Stimulated activated CD8-positive, alpha-beta memory T cell treated with anti-CD3 and anti-CD28 coated beads, Interleukin-15, amount 100 ng/mL, for 4 hours (primary cell): ENCODE data around the gene EPHA3.

ENCODE experiments used
- DNase-seq, 2 donors: peaks; one replicate each; pipeline ENCODE4 v3.0.0-alpha.2; 2020; ENCODE audit warnings: low read depth in 2 of 2

Gene EPHA3

GRCh38 chr3:89227634-89228033 lies 120.2 kb downstream of the EPHA3 start:
- no peak for DNase-seq

DNA sequence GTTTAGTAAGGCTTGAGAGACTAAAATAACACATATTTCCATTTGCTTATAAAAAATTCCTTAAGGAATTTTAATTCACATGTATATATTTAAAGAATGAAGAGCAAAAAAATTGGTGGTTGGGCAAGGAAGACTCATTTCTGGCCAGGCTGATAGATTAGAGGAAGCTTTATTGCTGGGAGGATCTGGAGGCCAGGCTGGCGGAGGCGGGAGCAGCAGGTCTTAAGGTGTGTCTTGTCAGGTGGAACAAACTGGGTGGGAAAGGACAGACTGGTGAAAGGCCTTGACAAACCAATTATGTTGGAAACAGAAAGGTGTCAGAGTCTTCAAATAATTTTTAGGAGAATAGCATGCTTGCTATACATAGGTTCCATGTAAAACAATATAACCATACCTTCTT lies 124.7 kb downstream of the EPHA3 start:
- DNase-seq, result no peak

- DNase-seq, result no peak
Measured at GRCh38 chr3:89234620-89235019, 127.2 kb downstream of the EPHA3 start.

GRCh38 chr3:89238846-89239245 lies 131.4 kb downstream of the EPHA3 start:
- DNase-seq, result no peak

DNA sequence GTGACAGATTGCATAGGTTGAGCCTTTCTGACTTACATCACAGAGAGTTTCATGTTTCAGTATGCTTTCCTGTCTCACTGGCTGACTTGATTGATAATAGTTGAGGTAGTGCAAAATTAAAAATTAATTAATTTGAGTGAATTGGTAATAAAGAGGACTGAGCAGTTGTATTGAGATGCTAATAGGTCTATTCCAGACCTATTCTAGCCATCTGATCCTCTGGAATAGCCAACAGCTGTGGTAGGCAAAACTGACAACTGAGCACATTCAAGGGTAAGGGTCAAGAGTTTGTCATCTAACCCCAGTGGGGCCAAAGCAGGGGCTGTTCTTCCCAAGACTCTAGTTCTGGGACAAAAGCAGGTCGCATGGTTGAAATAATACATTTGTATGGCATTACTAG lies 132.4 kb downstream of the EPHA3 start:
- no peak for DNase-seq

- DNase-seq, result no peak
Measured at GRCh38 chr3:89245612-89246011, 138.2 kb downstream of the EPHA3 start.

DNA sequence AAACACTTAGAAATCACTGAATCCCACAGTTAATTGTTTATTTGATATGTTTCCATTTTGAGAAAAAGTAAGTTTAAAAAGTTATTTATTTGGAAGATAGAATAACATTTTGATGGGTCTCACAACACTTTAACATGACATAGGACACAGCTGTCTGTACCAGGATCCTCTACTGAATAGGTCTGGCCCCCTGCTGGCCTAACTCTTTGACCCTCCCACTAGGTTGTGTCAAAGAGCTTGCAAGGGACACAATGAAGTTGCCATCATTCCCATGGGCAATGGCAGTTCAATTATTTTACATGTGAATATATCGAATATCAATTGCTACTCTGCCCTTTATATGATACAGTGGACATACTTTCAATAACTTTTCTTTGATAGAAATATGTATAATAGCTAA lies 138.9 kb downstream of the EPHA3 start:
- DNase-seq, result no peak

- DNase-seq, result no peak
Measured at GRCh38 chr3:89250742-89251141, 143.3 kb downstream of the EPHA3 start.

DNA sequence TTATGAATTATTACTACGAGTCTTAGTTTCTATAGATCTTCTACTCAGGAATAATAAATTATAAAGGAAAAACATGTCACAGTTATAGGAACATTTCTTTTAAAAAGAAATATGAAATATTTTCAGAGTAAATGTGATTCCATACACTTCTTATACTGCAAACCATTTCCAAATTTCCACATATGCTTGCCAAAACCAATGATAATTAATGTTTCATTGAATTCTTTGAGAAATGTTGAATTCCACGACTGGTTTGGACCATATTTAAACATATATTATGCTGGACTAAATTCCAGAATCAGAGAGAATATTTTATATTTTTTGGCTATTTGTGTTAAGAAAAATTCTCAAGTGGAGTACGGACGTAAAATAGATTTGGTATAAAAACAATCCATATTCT lies 144.6 kb downstream of the EPHA3 start:
- DNase-seq, result no peak

GRCh38 chr3:89252860-89253259 lies 145.4 kb downstream of the EPHA3 start:
- DNase-seq, result no peak

GRCh38 chr3:89256395-89256794 lies 149.0 kb downstream of the EPHA3 start:
- no peak for DNase-seq

GRCh38 chr3:89256882-89257281 lies 149.5 kb downstream of the EPHA3 start:
- no peak for DNase-seq

DNA sequence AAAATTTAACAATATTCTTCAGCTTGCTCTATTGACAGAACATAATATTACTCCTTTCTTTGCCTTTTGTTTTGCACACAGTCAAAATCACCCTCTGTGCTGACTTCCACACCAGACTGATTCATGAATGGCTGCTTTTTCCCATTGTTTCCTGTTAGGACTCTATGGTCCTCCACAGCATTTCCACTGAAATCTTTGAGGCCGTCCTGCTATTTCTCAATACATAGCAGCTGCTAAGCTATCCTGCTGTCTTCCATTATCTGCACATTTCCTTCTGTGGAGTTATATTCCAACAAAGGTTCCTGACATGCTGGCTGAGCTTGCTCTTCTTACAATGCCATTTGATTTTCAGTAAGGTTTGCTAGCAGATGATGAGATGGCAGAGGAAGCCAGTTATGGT lies 153.3 kb downstream of the EPHA3 start:
- no peak for DNase-seq

- no peak for DNase-seq
Measured at GRCh38 chr3:89261673-89262072, 154.3 kb downstream of the EPHA3 start.

DNA sequence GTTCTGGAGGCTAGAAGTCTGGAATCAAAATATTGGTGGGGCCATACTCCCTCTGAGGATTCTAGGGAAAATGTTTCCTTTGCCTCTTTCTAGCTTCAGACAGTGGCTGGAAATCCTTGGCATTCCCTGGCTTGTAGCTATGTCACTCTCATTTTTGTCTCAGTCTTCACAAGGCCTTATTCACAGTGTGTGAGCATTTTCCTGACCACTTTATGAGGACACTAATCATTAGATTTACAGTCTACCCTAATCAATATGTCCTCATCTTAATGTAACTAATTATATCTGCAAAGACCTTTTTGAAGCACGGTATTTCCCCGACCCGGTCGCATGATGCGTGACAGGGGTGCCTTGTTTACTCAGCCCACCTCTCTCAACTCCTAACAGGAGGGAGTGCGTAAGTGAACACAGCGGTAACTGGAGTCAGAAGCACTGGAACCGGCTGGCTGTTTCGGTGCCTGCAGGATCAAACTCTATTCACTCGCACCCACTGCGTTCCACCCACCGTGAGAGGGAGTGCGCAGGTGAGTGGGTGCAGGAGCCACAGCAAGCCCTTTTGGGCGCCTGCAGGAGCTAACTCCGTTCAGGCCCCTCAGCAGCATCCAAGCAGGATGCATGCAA lies 155.0 kb downstream of the EPHA3 start:
- no peak for DNase-seq

DNA sequence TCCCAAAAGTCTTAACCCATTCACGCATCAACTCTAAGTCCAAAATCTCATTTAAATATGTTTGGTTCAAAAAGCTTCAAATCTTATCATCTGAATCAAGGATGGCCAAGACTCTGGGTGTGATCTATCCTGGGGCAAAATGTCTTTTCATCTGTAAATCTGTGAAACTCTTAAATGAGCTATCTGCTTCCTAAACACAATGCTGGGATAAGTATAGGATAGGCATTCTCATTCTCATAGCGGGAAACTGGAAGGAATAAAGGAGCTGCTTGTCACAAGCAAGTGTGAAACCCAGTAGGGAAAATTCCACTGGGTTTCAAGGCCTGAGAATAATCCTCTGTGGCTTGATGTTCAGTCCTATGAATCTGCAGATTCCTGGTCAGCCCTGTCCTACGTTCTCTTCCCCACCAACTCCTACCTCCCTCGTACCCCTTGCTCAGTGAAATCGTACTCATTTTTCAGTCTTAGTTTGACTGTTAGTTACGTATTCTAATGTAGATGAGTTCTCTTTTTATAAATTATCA lies 156.7 kb downstream of the EPHA3 start:
- no peak for DNase-seq

- DNase-seq, result no peak
Measured at GRCh38 chr3:89266074-89266473, 158.7 kb downstream of the EPHA3 start.

DNA sequence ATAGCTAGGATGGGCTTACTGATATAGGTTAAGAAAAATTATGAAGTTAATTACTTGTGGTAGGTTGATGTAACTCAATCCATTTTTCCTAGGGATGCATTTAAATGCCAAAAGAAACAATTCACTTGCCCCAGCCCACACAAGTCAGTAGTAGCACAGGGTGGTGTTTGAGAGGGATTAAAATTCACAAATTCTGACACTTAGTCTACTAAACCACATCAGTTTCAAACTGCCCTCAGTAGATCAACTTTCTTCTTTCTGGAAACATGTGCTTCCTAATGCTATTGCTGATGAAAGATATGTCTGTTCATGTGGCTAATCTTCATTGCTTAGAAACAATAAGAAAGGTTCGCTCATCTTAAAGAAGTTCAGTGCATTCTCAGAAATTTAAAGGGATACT lies 160.6 kb downstream of the EPHA3 start:
- no peak for DNase-seq

DNA sequence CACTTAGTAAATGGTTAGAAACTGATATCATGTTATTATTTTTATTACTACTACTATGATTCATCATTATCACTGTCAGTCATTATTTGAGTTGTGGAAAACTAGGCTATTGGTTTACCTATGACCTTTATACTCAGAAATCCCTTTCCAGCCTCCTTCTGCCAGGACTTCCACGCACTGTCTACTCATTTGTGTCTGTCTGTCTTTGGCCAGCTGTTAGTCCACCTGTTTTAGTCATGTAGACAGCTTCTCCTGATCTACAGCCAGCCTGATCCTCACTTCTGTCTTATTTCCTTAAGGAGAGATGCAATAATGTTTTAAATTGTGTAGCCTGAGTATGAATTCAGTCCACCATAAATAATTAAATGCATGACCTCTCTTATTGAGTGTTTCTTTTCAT lies 162.8 kb downstream of the EPHA3 start:
- no peak for DNase-seq

- no peak for DNase-seq
Measured at GRCh38 chr3:89275001-89275400, 167.6 kb downstream of the EPHA3 start.

DNA sequence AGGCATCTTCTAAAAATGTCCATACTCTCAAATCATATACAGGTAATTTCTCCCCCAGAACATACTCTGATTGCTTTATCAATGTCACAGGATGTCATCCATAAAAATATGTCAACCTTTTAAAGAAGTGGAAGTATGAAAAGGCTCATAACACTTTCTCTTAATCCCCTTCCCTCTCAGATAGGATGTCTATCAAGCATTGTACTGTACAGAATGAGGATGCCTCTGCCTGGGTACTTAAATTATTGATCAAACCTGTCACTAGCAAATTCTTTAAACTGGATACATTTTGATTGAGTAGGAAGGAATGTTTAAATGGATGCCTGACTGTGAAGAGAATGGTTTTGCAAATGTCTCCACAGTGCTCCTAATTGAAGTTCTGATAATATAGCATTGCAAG lies 168.7 kb downstream of the EPHA3 start:
- DNase-seq, result no peak

DNA sequence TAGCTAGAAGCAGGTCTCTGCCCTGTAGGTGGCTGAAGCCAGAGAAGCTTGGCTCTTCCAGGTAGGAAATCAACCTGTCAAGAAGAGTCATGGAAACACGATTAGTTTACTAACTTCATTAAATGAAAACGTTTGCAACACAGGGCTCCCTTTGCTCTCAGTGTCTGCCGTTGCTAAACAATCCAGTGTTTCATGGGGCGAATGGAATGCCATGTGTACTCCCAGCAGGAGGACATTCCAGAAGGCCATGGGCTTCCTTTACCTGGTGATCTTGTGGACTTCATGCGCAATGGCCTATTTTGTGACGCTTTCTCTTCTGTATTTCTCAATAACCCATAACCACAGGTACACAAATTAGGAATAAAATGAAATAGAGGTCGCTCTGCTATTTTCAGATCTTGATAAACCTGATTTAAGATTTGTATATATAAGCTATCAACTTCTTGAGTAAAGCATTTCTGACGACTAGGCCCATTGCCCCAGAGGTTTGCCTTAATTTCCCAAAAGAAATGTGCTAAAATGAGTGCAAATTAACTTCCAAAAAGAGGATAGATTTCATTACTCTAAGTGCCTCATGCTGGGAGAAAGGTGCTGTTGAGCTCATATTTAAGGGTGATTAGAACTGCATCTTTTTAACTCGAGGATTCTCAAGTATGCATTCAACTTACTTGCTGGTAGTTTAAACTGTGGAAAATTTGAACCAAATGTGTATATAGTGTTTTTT lies 171.0 kb downstream of the EPHA3 start:
- DNase-seq, result no peak

DNA sequence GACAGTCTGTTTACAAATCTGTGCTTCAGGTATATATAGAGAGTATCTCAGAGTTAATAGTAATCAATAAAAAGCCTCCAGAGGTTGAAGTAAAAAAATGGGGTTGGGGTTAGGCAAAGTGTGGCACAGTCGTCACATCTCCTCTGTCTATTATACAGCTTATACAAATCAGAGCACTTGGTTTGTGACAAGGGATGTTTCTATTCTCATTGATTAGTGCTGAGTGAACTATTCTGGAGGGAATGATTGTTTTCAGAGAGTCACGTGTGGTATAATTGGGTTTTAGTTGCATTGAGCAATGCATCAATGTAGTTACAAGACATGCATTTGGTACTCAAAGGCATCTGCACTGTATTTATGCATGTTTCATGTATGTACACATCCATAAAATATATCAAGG lies 172.9 kb downstream of the EPHA3 start:
- DNase-seq, result no peak
